SJSA1 (cell line): ENCODE results near the gene UTRN. TPM values are rescaled to one million over a fixed set of nuclear protein-coding genes. Genes with fewer than 3 reads are reported as not detected.

Experiments
- DNase-seq, 2 experiments: peaks; one replicate each; pipeline ENCODE4 v3.0.0-alpha.2; 2015 to 2020; ENCODE audit warnings: low spot score in 2 of 2, low read depth in 1 of 2
- H3K27ac ChIP-seq: fragments of 250-450 bp; sonication (Bioruptor Pico); 2 replicates; pipeline ENCODE4 v1.5.1; 2020; ENCODE audit warnings: mild to moderate bottlenecking, moderate library complexity
- H3K27me3 ChIP-seq: fragments of 250-450 bp; sonication (Bioruptor Pico); replicated peaks from 2 replicates; pipeline ENCODE4 v1.5.1; 2020; ENCODE audit warnings: mild to moderate bottlenecking, moderate library complexity
- H3K36me3 ChIP-seq: fragments of 250-450 bp; sonication (Bioruptor Pico); 2 replicates; pipeline ENCODE4 v1.5.1; 2020; ENCODE audit warnings: mild to moderate bottlenecking
- H3K4me1 ChIP-seq: fragments of 250-450 bp; sonication (Bioruptor Pico); replicated peaks from 2 replicates; pipeline ENCODE4 v1.6.1; 2021; ENCODE audit warnings: mild to moderate bottlenecking
- H3K4me3 ChIP-seq: fragments of 250-450 bp; sonication (Bioruptor Pico); 2 replicates; pipeline ENCODE4 v1.5.1; 2020; ENCODE audit warnings: mild to moderate bottlenecking
- H3K9me3 ChIP-seq: fragments of 250-450 bp; sonication (Bioruptor Pico); replicated peaks from 2 replicates; pipeline ENCODE4 v1.5.1; 2020; ENCODE audit warnings: mild to moderate bottlenecking
- total RNA-seq: library from RNA; depleted of rRNA; stranded (reverse); fragments of >200 nt; shearing (Covaris generic); gene quantifications from 2 replicates; pipeline ENCODE4 v1.2.3, GENCODE V29; 2014; rRNA removed

UTRN gene
- total RNA-seq: 113 and 143 TPM in 2 replicates

DNA sequence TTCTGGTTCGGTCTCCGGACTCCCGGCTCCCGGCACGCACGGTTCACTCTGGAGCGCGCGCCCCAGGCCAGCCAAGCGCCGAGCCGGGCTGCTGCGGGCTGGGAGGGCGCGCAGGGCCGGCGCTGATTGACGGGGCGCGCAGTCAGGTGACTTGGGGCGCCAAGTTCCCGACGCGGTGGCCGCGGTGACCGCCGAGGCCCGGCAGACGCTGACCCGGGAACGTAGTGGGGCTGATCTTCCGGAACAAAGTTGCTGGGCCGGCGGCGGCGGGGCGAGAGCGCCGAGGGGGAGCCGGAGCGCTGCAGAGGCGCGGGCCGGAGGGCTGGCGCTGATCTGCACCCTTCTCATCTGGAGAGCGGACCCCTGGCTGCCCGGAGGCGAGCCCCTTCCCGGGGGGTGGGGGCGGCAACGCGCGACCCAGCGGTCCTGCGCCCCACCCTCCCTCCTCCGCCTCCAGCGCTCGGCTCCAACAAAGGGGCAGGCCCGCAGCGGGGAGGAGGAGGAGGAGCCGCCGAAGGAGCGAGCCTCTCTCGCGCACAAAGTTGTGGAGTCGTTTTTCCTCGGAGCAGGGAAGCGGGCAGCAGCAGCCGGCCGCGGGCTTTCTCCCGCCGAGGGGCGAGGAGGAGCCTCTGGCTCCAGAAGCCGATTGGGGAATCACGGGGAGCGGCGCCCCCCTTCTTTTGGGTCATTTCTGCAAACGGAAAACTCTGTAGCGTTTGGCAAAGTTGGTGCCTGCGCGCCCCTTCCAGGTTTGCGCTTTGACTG lies at the start of gene UTRN:
Gene UTRN (plus strand): TSS at position 553 of the 765 bp plus-strand sequence. CDS start 6,494 bp downstream, outside the sequence.
- Histone ChIP-seq H3K4me1 (peaks cover 15% of the 10 kb centered on the region), H3K27me3 (no peaks in the 10 kb centered on the region), H3K4me3 (peak within 1 kb of the TSS; percentile 88), H3K36me3 (peaks cover 26% of the 10 kb centered on the region), H3K9me3 (no peaks in the 10 kb centered on the region), H3K27ac (peak within 1 kb of the TSS; percentile 74)
- DNase-seq: peak; percentile 88 to 91

DNA sequence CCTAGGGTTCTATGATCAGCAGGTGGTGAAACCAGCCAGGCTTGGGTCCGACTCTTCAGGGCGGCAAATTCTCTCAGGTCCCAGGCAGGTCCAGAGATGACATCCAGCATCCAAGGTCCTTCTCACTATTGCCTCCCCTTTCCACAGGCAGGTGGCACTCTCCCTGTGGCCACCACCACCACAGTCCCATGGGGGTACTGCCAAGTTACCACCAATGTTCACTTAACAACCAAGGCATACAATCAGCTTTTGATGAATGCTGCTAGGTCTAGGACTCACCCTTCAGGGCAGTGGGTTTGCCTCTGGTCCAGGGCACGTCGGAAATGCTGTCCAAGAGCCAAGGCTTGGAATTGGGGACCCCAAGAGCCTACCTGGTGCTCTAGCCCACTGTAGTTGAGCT lies 40.4 kb upstream of the UTRN start:
- Histone ChIP-seq H3K4me1 (peaks cover 23% of the 10 kb centered on the region), H3K36me3 (no peaks in the 10 kb centered on the region), H3K27ac (no peak overlapping the region), H3K4me3 (no peak overlapping the region), H3K9me3 (no peaks in the 10 kb centered on the region), H3K27me3 (no peaks in the 10 kb centered on the region)
- DNase-seq: no peak

DNA sequence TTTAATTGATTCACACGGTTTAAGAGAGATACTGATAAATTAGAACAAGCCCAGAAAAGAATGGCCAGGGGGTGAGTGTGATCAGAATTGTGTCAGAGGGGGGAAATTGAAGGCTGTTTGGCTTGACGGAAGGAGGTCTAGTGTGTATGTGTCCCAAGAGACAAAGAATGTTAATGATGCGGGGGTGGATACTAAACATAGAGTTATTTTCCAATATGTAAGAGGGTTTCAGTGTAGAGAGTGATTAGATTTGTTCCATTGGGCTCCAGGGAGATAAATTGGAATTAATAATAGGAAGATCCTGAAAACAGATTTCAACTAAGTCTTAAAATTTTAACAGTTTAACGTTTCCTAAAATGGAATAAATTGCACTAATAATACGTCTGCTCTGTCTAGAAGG lies 38.1 kb upstream of the UTRN start:
- Histone ChIP-seq H3K27ac (no peak overlapping the region), H3K4me3 (no peak overlapping the region), H3K27me3 (no peaks in the 10 kb centered on the region), H3K9me3 (no peaks in the 10 kb centered on the region), H3K36me3 (no peaks in the 10 kb centered on the region), H3K4me1 (peaks cover 34% of the 10 kb centered on the region)
- no peak for DNase-seq

DNA sequence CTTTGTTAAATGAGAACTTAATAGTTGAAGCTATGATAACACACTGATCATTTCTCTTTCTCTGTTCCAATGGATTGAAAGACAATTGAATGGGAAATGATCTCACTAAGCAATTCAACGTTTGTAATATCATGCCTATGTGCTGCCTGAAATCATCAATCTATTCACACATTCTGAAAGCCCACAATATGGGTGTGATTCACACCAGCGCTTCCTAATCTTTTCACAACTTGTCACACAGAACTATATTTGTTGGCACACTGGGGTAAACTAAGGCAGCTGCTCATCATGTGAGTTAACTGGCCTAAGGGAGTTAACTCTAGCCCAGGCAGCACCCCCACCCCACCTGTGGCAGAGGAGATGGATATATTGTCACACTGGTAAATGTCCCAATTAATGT lies 37.1 kb upstream of the UTRN start:
- Histone ChIP-seq H3K4me1 (peaks cover 34% of the 10 kb centered on the region), H3K27me3 (no peaks in the 10 kb centered on the region), H3K27ac (peak overlapping the region; percentile 93), H3K9me3 (no peaks in the 10 kb centered on the region), H3K36me3 (no peaks in the 10 kb centered on the region), H3K4me3 (no peak overlapping the region)
- no peak for DNase-seq

DNA sequence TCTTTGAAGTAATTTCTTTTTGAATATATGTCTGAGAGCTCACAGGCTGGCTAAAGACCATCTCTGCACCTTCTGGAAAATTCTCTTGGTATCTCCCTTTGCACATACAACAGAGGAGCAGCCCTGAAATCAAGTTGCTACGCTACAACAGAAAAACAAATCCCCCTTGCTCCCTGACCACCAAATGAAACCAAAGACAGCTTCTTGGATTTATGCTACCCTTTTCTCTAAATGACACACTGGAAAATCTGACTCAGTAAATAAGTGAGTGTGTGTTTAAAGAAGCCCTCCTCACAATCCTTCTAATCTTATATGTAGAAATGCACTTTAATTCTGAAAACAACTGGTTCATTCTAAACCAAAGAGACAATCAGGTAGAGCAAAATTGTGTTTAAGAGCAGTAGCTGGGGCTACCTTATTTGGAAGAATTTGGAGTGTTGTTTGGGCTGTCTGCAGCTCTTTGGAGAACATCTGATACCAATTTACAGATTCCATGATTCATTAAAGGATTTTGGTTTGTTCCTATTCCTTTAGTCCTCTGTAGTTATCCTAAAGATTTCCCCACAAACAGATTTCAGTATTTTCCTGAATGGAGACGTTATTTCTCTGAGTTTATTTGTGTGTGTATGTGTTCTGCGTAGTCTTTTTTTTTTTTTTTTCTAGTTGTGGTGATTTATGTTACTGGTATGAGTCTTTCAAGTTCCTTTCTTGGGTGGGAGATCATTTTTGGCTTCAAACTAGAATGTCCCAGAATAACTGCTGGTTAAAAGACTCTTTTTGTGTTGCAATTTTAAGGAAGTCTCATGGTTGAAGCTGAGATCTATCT lies 36.4 kb upstream of the UTRN start:
- H3K36me3 ChIP-seq: no peaks in the 10 kb centered on the region
- H3K27ac ChIP-seq: peak overlapping the region; percentile 93
- no peak overlapping the region for H3K4me3 ChIP-seq
- no peaks in the 10 kb centered on the region for H3K27me3 ChIP-seq
- peaks cover 34% of the 10 kb centered on the region for H3K4me1 ChIP-seq
- H3K9me3 ChIP-seq: no peaks in the 10 kb centered on the region
- peak in 1 of 2 experiments; percentile 90 for DNase-seq

DNA sequence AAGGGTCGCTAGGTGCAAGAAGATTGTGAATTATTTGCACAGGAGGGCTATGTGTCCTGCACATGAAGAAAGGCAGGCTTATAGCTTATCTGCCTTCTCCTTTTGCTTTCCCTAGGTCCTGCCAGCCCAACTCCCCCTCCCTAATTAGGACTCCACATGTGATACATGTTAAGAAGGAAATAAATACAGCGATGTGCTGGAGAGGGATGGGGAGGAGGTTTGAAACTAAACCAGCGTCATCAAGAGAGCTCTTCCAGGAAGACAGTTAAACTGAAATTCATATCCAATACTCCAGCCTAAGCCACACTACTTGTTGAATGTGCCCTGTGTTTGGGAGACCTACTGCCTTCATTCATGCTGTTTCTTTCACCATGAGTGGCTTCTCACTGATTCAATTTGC lies 34.9 kb upstream of the UTRN start:
- DNase-seq: no peak
- Histone ChIP-seq H3K27me3 (no peaks in the 10 kb centered on the region), H3K4me1 (peaks cover 34% of the 10 kb centered on the region), H3K4me3 (no peak overlapping the region), H3K27ac (peak overlapping the region; percentile 93), H3K9me3 (no peaks in the 10 kb centered on the region), H3K36me3 (no peaks in the 10 kb centered on the region)

DNA sequence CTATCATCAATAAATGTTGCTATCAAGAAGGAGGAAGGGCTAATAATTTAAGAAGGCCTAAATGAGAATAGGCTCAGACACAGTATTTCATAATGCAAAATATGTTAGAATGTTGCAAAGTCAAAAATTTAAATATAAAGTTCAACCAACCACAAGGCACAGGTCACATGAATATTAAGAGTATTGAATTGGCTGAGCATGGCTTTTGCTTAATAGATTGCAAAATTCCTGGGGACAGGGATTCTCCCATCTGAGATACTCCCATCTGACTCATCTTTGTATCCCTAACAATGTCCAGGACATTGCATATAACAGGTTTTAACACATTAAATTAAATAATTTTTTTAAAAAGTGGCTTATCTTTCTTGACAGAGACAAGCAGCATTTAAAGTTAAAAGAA lies 32.9 kb upstream of the UTRN start:
- H3K4me3 ChIP-seq: no peak overlapping the region
- H3K27me3 ChIP-seq: no peaks in the 10 kb centered on the region
- H3K4me1 ChIP-seq: peaks cover 33% of the 10 kb centered on the region
- no peaks in the 10 kb centered on the region for H3K9me3 ChIP-seq
- H3K36me3 ChIP-seq: no peaks in the 10 kb centered on the region
- no peak for DNase-seq
- no peak overlapping the region for H3K27ac ChIP-seq

DNA sequence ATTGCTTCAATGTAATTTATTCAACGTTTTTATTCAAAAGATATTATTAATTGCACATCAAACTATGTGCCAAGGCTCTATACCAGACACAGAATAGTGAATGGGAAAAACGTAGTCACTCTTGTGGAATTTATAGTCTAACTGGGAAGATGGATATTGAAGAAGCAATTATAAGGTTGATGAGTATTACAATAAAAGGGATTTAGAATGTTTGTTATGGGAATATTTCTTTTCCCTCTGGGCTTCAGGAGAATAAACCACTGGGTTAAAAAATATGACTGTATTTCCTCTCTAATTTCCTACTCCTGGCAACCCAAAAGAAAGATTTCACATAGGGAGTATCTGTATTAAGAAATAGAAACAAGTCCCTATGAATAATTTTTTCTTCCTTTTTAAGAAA lies 25.1 kb upstream of the UTRN start:
- peak in 1 of 2 experiments; percentile 40 for DNase-seq
- Histone ChIP-seq H3K27ac (peak overlapping the region; percentile 51), H3K36me3 (no peaks in the 10 kb centered on the region), H3K27me3 (no peaks in the 10 kb centered on the region), H3K4me3 (no peak overlapping the region), H3K4me1 (peaks cover 43% of the 10 kb centered on the region), H3K9me3 (0 out of 2 replicates have a peak, but pooled peaks cover 4% of the 10 kb centered on the region)

DNA sequence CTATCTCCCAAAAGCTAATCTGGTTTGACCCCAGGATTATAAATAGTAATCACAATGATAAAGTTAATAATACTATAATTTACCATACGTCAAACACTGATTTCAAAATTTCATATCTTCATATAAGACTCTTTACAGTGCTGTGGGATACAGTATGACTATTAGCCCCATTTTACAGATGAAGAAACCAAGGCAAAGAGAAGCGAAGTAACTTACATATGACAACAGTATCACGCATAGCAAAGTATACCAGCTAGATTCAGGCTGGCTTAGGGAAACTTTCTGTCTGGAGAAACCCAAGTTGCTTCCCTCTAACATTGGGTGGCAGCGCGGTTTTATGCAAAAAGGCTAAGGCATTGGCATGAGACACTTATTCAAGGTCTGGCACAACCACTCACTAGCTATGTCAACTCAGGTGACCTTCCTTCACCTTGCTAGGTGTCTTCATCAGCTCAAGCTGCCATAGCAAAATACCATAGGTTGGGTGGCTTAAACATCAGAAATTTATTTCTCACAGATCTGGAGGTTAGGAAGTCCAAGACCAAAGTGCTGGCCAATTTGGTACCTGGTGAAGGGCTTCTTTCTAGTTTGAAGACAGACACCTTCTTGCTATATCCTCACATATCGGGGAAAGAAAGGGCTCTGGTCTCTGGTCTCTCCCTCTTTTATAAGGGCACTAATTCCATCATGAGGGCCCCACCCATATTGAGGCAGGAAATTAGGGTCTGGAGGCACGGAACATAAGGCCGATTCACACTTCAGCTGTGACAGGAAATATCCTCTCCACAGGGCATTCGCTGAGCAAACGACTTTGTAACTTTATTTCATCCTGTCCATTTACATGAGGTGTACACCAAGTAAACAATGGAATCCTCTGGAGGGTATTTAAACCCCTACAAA lies 22.4 kb upstream of the UTRN start:
- DNase-seq: no peak
- H3K4me1 ChIP-seq: peaks cover 57% of the 10 kb centered on the region
- no peaks in the 10 kb centered on the region for H3K27me3 ChIP-seq
- no peaks in the 10 kb centered on the region for H3K36me3 ChIP-seq
- H3K9me3 ChIP-seq: 0 out of 2 replicates have a peak, but pooled peaks cover 4% of the 10 kb centered on the region
- peak overlapping the region; percentile 99 for H3K27ac ChIP-seq
- H3K4me3 ChIP-seq: no peak overlapping the region

DNA sequence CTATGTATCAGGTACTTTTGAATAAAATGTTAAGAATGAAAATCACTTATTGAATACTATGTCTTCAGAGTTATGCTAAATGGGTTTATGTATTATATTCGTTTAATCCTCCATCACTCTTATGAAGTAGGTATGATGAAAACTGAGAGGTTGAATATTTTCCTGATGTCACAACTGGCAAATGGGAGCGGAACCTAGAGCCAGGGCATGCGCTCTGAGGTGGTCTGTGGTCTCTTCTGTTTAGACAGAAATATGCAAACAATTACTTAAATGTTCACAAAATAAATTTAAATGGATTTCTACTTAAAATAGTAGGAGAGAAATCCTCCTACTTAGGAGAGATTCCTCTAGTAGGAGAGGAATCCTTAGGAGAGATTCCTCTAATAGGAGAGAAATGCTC lies 21.3 kb upstream of the UTRN start:
- Histone ChIP-seq H3K27ac (peak overlapping the region; percentile 99), H3K9me3 (0 out of 2 replicates have a peak, but pooled peaks cover 4% of the 10 kb centered on the region), H3K27me3 (no peaks in the 10 kb centered on the region), H3K4me1 (peaks cover 57% of the 10 kb centered on the region), H3K4me3 (no peak overlapping the region), H3K36me3 (no peaks in the 10 kb centered on the region)
- DNase-seq: peak in 1 of 2 experiments; percentile 60

DNA sequence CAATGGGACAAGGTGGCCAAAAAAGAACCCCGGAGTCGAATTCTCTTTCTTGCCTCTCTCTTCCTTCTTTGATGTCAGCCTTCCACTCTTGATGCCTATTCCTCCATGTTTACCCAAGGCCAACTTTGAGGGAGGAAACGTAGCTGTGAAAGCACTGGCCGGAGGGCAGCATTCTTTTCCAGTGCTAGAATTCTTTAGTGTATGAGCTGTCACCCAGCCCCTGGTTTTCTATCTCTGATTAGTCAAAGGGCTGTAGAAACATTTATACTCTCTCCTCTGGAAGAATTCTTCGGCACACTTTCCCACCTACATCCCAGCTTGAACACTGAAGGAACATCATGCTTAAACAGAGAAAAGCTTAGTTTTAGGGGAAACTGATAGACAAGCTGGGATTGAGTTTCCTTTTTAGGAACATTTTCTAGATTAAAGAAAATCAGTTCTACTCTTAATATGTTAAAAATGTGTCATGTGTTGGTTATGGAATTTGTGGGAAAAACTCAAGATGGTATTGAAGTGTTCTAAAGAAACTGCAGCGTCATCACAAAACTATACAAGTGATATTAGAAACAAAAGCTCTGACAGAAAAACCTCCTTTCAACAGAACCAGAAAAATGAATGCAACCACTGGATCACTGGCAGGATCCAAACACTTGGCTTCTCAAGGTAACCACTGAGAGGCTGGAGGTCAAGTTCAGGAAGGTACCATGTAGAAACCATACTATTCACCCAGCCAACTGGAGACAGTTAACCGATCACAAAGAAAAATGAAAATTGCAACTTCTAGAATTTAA lies 20.7 kb upstream of the UTRN start:
- DNase-seq: peak; percentile 94 to 97
- no peak overlapping the region for H3K4me3 ChIP-seq
- H3K4me1 ChIP-seq: peaks cover 52% of the 10 kb centered on the region
- 0 out of 2 replicates have a peak, but pooled peaks cover 4% of the 10 kb centered on the region for H3K9me3 ChIP-seq
- H3K27me3 ChIP-seq: no peaks in the 10 kb centered on the region
- peak overlapping the region; percentile 99 for H3K27ac ChIP-seq
- H3K36me3 ChIP-seq: no peaks in the 10 kb centered on the region

DNA sequence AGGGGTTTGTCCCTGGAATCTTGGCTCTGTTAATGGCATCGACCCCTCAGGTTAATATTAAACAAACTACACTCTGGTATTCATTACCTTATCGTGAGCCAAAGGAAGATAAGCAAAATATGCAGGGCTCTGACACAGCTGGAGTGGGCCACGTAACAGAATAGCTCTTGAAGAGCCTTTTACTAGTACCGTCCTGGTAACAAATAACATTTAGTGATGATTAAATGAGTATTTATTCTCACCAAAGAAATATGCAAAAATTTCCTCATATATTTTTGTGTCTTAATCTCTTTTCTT lies 20.1 kb upstream of the UTRN start:
- Histone ChIP-seq H3K27me3 (no peaks in the 10 kb centered on the region), H3K4me3 (no peak overlapping the region), H3K27ac (peak overlapping the region; percentile 99), H3K9me3 (0 out of 2 replicates have a peak, but pooled peaks cover 4% of the 10 kb centered on the region), H3K4me1 (peaks cover 46% of the 10 kb centered on the region), H3K36me3 (no peaks in the 10 kb centered on the region)
- no peak for DNase-seq

DNA sequence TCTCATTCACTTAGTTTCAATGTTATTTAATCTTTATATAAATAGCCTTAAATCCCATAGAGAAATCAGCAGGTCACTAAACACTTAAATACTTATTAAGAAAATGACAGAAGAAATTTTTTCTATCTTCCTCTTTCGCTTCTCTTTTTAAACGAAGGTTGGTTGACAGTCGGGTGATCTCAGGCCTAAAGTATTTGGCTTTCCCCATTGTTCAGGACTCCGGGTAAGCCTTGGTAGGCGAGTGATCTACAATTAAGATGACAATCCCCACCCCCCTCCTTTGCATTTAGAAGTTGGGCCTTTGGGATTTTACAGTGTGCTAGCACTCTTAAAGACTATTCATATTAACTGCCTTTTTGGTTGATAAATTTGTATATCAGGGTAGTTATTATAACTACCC lies 19.7 kb upstream of the UTRN start:
- Histone ChIP-seq H3K4me3 (no peak overlapping the region), H3K27me3 (no peaks in the 10 kb centered on the region), H3K9me3 (0 out of 2 replicates have a peak, but pooled peaks cover 4% of the 10 kb centered on the region), H3K27ac (peak overlapping the region; percentile 99), H3K4me1 (peaks cover 43% of the 10 kb centered on the region), H3K36me3 (no peaks in the 10 kb centered on the region)
- DNase-seq: peak; percentile 89 to 94
